CD8-positive, alpha-beta memory T cell (primary cell): ENCODE data around the gene GANC. TPM values are rescaled to one million over a fixed set of nuclear protein-coding genes. Genes with fewer than 3 reads are reported as not detected.
"Not testable (repeated sequence)": the region's sequence is repeated elsewhere in the genome, so short reads cannot be mapped to it uniquely, and the experiment has no call there.

Source experiments
- CTCF ChIA-PET: fragments of 350-600 bp; sonication (Branson Sonifier 250); formaldehyde crosslinking; loops from one replicate; lab custom pipeline; 2021; ENCODE audit warnings: antibody characterized with exemption; lab: Charles Lee
- POLR2A ChIA-PET: fragments of 350-600 bp; sonication (Branson Sonifier 250); formaldehyde crosslinking; loops from one replicate; lab custom pipeline; 2021; ENCODE audit warnings: antibody characterized with exemption; lab: Charles Lee
- DNase-seq, 5 donors: peaks; one replicate each; pipeline versions ENCODE4 v3.0.0 to v3.0.0-alpha.2; 2020 to 2022; ENCODE audit warnings: mixed read lengths in 1 of 5
- H3K27ac ChIP-seq: one replicate; pipeline ENCODE4 v1.7.0; 2013; ENCODE audit warnings: low read depth, mild to moderate bottlenecking, low read length, moderate library complexity
- H3K27me3 ChIP-seq: 2 replicates; pipeline ENCODE4 v1.7.0; 2013; ENCODE audit warnings: low read length, mild to moderate bottlenecking; ENCODE audit not compliant: insufficient read depth, poor library complexity, severe bottlenecking
- H3K36me3 ChIP-seq: 2 replicates; pipeline ENCODE4 v1.7.0; 2013; ENCODE audit warnings: mild to moderate bottlenecking, low read length, moderate library complexity; ENCODE audit not compliant: insufficient read depth
- H3K4me1 ChIP-seq: 2 replicates; pipeline ENCODE4 v1.7.0; 2013; ENCODE audit warnings: mild to moderate bottlenecking, low read length, moderate library complexity; ENCODE audit not compliant: insufficient read depth
- H3K4me3 ChIP-seq: 2 replicates; pipeline ENCODE4 v1.7.0; 2013; ENCODE audit warnings: mild to moderate bottlenecking, low read length
- H3K9me3 ChIP-seq: 2 replicates; pipeline ENCODE4 v1.7.0; 2013; ENCODE audit warnings: mild to moderate bottlenecking, low read length
- H3K27ac Mint-ChIP-seq, 8 donors: one replicate each; pipeline ENCODE4 v1.8.0; 2020 to 2021; ENCODE audit warnings: mixed read lengths in 8 of 8, mild to moderate bottlenecking in 6 of 8, inconsistent platforms in 3 of 8, moderate library complexity in 3 of 8
- H3K27me3 Mint-ChIP-seq, 2 donors: one replicate each; pipeline ENCODE4 v1.8.0; 2020 to 2021; ENCODE audit warnings: mixed read lengths in 2 of 2, mild to moderate bottlenecking in 1 of 2, moderate library complexity in 1 of 2
- H3K36me3 Mint-ChIP-seq, 3 donors: one replicate each; pipeline ENCODE4 v1.8.0; 2020 to 2021; ENCODE audit warnings: mixed read lengths in 3 of 3, inconsistent platforms in 1 of 3, mild to moderate bottlenecking in 1 of 3
- H3K4me1 Mint-ChIP-seq, 3 donors: one replicate each; pipeline ENCODE4 v1.8.0; 2020 to 2021; ENCODE audit warnings: mixed read lengths in 3 of 3, inconsistent platforms in 1 of 3, mild to moderate bottlenecking in 1 of 3
- H3K4me3 Mint-ChIP-seq, 7 donors: one replicate each; pipeline ENCODE4 v1.8.0; 2020 to 2021; ENCODE audit warnings: mixed read lengths in 7 of 7, mild to moderate bottlenecking in 6 of 7, moderate library complexity in 4 of 7, inconsistent platforms in 2 of 7
- H3K9me3 Mint-ChIP-seq, 5 donors: one replicate each; pipeline ENCODE4 v1.8.0; 2020 to 2022; ENCODE audit warnings: mixed read lengths in 5 of 5, mild to moderate bottlenecking in 3 of 5, moderate library complexity in 2 of 5, inconsistent platforms in 1 of 5
- polyA plus RNA-seq: library from polyadenylated mRNA; unstranded; fragments of 300-500 nt; fragmentation: Illumina TruSeq; gene quantifications from one replicate; pipeline ENCODE4 v1.2.3, GENCODE V29; 2021
- total RNA-seq, 2 experiments: library from RNA; stranded (reverse); gene quantifications; one replicate each; pipeline ENCODE4 v1.2.3, GENCODE V29; 2021

The GANC gene, protein sequence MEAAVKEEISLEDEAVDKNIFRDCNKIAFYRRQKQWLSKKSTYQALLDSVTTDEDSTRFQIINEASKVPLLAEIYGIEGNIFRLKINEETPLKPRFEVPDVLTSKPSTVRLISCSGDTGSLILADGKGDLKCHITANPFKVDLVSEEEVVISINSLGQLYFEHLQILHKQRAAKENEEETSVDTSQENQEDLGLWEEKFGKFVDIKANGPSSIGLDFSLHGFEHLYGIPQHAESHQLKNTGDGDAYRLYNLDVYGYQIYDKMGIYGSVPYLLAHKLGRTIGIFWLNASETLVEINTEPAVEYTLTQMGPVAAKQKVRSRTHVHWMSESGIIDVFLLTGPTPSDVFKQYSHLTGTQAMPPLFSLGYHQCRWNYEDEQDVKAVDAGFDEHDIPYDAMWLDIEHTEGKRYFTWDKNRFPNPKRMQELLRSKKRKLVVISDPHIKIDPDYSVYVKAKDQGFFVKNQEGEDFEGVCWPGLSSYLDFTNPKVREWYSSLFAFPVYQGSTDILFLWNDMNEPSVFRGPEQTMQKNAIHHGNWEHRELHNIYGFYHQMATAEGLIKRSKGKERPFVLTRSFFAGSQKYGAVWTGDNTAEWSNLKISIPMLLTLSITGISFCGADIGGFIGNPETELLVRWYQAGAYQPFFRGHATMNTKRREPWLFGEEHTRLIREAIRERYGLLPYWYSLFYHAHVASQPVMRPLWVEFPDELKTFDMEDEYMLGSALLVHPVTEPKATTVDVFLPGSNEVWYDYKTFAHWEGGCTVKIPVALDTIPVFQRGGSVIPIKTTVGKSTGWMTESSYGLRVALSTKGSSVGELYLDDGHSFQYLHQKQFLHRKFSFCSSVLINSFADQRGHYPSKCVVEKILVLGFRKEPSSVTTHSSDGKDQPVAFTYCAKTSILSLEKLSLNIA (N-terminal part only)
- 10 to 100 TPM; 18.0 to 19.0 TPM for total RNA-seq
- polyA plus RNA-seq, result 12.2 TPM

GRCh38 chr15:42272939-42273899, at the start of gene GANC, which contains the start of gene TMEM87A:
GANC (plus strand) TSS chr15:42273201; CDS start chr15:42274482, 1,281 bp downstream.
TMEM87A (minus strand) TSS chr15:42273433; CDS start chr15:42273398, 35 bp downstream.
- no peaks in the 10 kb centered on the region for H3K36me3 ChIP-seq
- peaks cover 44% of the 10 kb centered on the region for H3K4me1 ChIP-seq
- H3K36me3 Mint-ChIP-seq, result peaks cover 0 to 37% (median 2%) of the 10 kb centered on the region in 3 donors
- H3K4me3 ChIP-seq, result peak within 1 kb of the TSS; percentile 99
- CTCF ChIA-PET, result interaction anchor here (1.0 kb wide), 1 partner anchor 33 kb away, joined by 3 read pairs; no protein-coding TSS in a partner anchor
- H3K9me3 ChIP-seq, result no peaks in the 10 kb centered on the region
- DNase-seq, result peak; percentile 93 to 97 (median 94)
- H3K27ac ChIP-seq, result peak within 1 kb of the TSS; percentile 98
- H3K27me3 Mint-ChIP-seq, result no peaks in the 10 kb centered on the region
- H3K4me1 Mint-ChIP-seq, result peaks cover 53 to 75% (median 63%) of the 10 kb centered on the region in 3 donors
- H3K9me3 Mint-ChIP-seq, result no peaks in the 10 kb centered on the region
- POLR2A ChIA-PET, result interaction anchor here (0.5 to 1.0 kb wide), 8 partner anchors 12 to 1155 kb away, joined by 3 to 8 read pairs (median 3); partner anchors contain the start of genes TMEM62, VPS39 and ZNF106
- peak within 1 kb of the TSS; percentile 95 to 100 (median 98) for H3K27ac Mint-ChIP-seq
- peak within 1 kb of the TSS; percentile 90 to 100 (median 100) for H3K4me3 Mint-ChIP-seq
- no peaks in the 10 kb centered on the region for H3K27me3 ChIP-seq

GRCh38 chr15:42226648-42227047, 46.4 kb upstream of the GANC start:
- H3K4me3 ChIP-seq, result no peak overlapping the region
- H3K9me3 ChIP-seq, result no peaks in the 10 kb centered on the region
- no peaks in the 10 kb centered on the region for H3K27me3 ChIP-seq
- H3K27ac ChIP-seq, result no peak overlapping the region
- Mint-ChIP-seq H3K27me3 (no peaks in the 10 kb centered on the region), H3K36me3 (peaks cover 5 to 92% (median 21%) of the 10 kb centered on the region in 3 donors), H3K27ac (peak overlapping the region in 2 of 8 donors; percentile 12 to 35), H3K4me1 (peaks cover 0 to 3% (median 1%) of the 10 kb centered on the region in 3 donors), H3K9me3 (no peaks in the 10 kb centered on the region), H3K4me3 (no peak overlapping the region)
- DNase-seq, result no peak
- H3K36me3 ChIP-seq, result peaks cover 38% of the 10 kb centered on the region
- POLR2A ChIA-PET, result no interaction called here
- H3K4me1 ChIP-seq, result no peaks in the 10 kb centered on the region
- CTCF ChIA-PET, result no interaction called here

DNA sequence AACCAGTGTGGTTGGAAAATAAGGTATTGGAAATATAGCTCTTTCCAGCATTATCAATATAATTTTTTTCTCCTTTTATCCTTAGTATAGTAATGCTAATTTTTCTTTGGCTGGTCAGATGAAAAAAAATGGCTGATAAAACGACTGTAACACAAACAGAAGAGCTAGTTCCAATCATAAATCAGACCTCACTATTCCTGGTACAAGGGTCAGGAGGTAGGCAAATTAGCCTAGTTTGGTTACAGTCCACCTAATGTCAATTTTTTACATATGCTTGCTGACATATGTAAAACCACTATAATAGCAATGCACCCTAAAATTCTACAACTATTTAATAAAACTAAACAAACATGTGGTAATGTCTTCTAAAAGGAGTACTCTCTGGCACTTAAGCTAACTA, 45.0 kb upstream of the GANC start:
- POLR2A ChIA-PET, result no interaction called here
- H3K27ac Mint-ChIP-seq, result peak overlapping the region in 1 of 8 donors; percentile 57
- H3K4me1 Mint-ChIP-seq, result peaks cover 0 to 4% (median 1%) of the 10 kb centered on the region in 3 donors
- Histone ChIP-seq H3K4me1 (no peaks in the 10 kb centered on the region), H3K27ac (no peak overlapping the region), H3K9me3 (no peaks in the 10 kb centered on the region), H3K4me3 (no peak overlapping the region), H3K27me3 (no peaks in the 10 kb centered on the region), H3K36me3 (peaks cover 43% of the 10 kb centered on the region)
- no peaks in the 10 kb centered on the region for H3K27me3 Mint-ChIP-seq
- DNase-seq, result no peak
- no peaks in the 10 kb centered on the region for H3K9me3 Mint-ChIP-seq
- no peak overlapping the region for H3K4me3 Mint-ChIP-seq
- H3K36me3 Mint-ChIP-seq, result peaks cover 5 to 95% (median 24%) of the 10 kb centered on the region in 3 donors
- CTCF ChIA-PET, result no interaction called here

GRCh38 chr15:42228981-42229380, 44.0 kb upstream of the GANC start:
- Mint-ChIP-seq H3K36me3 (peaks cover 5 to 95% (median 26%) of the 10 kb centered on the region in 3 donors), H3K27ac (peak overlapping the region in 3 of 8 donors; percentile 7 to 78 (median 74))
- H3K4me3 Mint-ChIP-seq, POLR2A ChIA-PET, H3K27ac ChIP-seq, CTCF ChIA-PET, H3K4me1 Mint-ChIP-seq, H3K4me1 ChIP-seq, H3K9me3 Mint-ChIP-seq, H3K27me3 ChIP-seq, H3K9me3 ChIP-seq, H3K4me3 ChIP-seq, DNase-seq, H3K27me3 Mint-ChIP-seq: not testable (repeated sequence)
- H3K36me3 ChIP-seq, result peaks cover 46% of the 10 kb centered on the region

- Histone ChIP-seq H3K4me1 (no peaks in the 10 kb centered on the region), H3K27me3 (no peaks in the 10 kb centered on the region), H3K4me3 (no peak overlapping the region), H3K36me3 (peaks cover 42% of the 10 kb centered on the region), H3K9me3 (no peaks in the 10 kb centered on the region), H3K27ac (no peak overlapping the region)
- ChIA-PET POLR2A (no interaction called here), CTCF (no interaction called here)
- no peak overlapping the region for H3K4me3 Mint-ChIP-seq
- H3K27me3 Mint-ChIP-seq, result no peaks in the 10 kb centered on the region
- H3K4me1 Mint-ChIP-seq, result peaks cover 0 to 4% (median 1%) of the 10 kb centered on the region in 3 donors
- H3K27ac Mint-ChIP-seq, result peak overlapping the region in 3 of 8 donors; percentile 59 to 66 (median 66)
- no peaks in the 10 kb centered on the region for H3K9me3 Mint-ChIP-seq
- H3K36me3 Mint-ChIP-seq, result peaks cover 0 to 92% (median 29%) of the 10 kb centered on the region in 3 donors
- DNase-seq, result no peak
These were observed 41.9 kb upstream of the GANC start for GRCh38 chr15:42231088-42231487.

- no peak for DNase-seq
- H3K27me3 ChIP-seq, result no peaks in the 10 kb centered on the region
- Mint-ChIP-seq H3K4me3 (no peak overlapping the region), H3K4me1 (peaks cover 0 to 9% (median 1%) of the 10 kb centered on the region in 3 donors), H3K9me3 (no peaks in the 10 kb centered on the region), H3K36me3 (peaks cover 0 to 92% (median 30%) of the 10 kb centered on the region in 3 donors), H3K27ac (no peak overlapping the region), H3K27me3 (no peaks in the 10 kb centered on the region)
- no peak overlapping the region for H3K27ac ChIP-seq
- ChIA-PET CTCF (no interaction called here), POLR2A (no interaction called here)
- no peak overlapping the region for H3K4me3 ChIP-seq
- H3K9me3 ChIP-seq, result no peaks in the 10 kb centered on the region
- no peaks in the 10 kb centered on the region for H3K4me1 ChIP-seq
- peaks cover 36% of the 10 kb centered on the region for H3K36me3 ChIP-seq
These were observed 40.4 kb upstream of the GANC start for GRCh38 chr15:42232606-42233005.

- Mint-ChIP-seq H3K4me3 (no peak overlapping the region), H3K27me3 (no peaks in the 10 kb centered on the region), H3K9me3 (no peaks in the 10 kb centered on the region), H3K27ac (peak overlapping the region in 1 of 8 donors; percentile 26), H3K4me1 (peaks cover 0 to 9% (median 1%) of the 10 kb centered on the region in 3 donors), H3K36me3 (peaks cover 4 to 92% (median 29%) of the 10 kb centered on the region in 3 donors)
- Histone ChIP-seq H3K36me3 (peaks cover 40% of the 10 kb centered on the region), H3K27me3 (no peaks in the 10 kb centered on the region), H3K4me3 (no peak overlapping the region), H3K4me1 (no peaks in the 10 kb centered on the region), H3K9me3 (no peaks in the 10 kb centered on the region), H3K27ac (no peak overlapping the region)
- ChIA-PET CTCF (no interaction called here), POLR2A (no interaction called here)
- no peak for DNase-seq
These were observed 39.9 kb upstream of the GANC start for GRCh38 chr15:42233107-42233506.
